UCSD-AML1 (cell line): ENCODE measurements around the gene UNC93A.
"Not testable (repeated sequence)": the region's sequence is repeated elsewhere in the genome, so short reads cannot be mapped to it uniquely, and the experiment has no call there.

Experiments
- DNase-seq: peaks from one replicate; lab custom pipeline; 2025; ENCODE audit not compliant: unreplicated experiment; lab: John Stamatoyannopoulos, UW

Gene UNC93A

DNA sequence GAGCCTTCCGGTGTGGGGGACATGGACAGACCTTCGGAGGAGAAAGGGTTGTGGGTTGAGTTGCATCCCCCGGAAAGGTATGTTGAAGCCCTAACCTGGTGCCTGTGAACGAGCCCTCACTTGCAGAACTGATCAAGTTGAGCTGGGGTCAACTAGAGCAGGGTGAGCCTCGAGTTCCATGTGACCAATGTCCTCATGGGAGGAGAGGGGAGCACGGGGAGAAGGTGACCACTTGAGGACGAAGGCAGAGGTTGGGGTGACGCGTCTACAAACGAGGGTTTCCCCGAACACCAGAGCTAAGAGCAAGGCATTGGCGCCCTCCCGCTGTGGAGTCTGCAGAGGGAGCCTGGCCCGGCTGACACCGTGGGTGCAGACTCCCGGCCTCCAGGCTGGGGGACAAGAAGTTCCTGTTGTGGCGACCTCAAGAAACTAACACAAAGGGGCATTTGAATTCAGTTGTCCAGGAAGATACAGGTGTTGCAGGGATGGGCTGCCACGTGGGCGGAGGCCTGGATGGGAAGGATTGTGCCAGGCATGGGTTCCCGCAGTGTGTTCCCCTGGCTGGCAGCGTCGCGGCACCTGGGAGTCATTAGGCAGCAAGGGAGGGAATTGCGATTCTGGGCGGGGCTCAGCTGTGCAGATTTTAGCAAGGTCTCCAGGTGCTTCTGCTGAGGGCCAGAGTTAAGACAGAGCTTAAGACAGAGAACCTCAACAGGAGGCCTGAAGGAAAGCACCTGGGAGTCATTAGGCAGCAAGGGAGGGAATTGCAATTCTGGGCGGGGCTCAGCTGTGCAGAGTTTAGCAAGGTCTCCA is 20.4 kb upstream of the UNC93A start:
- DNase-seq, result no peak

DNA sequence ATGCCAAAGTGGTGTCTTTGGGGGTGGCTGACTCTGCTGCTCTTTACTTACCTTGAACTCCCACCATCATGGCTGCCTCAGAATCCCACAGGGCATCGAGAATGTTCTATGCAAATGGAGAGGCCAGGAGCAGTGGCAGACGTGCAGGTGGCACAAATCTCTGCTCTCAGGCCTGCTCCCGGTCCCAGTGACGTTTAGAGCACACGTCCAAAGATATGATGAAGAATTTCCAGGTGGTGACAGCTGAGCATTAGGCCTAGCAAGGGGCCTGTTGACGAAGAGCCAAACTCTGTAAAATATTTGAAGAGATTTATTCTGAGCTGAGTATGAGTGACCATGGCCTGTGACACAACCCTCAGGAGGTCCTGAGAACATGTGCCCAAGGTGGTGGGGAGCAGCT is 19.0 kb upstream of the UNC93A start:
- no peak for DNase-seq

DNA sequence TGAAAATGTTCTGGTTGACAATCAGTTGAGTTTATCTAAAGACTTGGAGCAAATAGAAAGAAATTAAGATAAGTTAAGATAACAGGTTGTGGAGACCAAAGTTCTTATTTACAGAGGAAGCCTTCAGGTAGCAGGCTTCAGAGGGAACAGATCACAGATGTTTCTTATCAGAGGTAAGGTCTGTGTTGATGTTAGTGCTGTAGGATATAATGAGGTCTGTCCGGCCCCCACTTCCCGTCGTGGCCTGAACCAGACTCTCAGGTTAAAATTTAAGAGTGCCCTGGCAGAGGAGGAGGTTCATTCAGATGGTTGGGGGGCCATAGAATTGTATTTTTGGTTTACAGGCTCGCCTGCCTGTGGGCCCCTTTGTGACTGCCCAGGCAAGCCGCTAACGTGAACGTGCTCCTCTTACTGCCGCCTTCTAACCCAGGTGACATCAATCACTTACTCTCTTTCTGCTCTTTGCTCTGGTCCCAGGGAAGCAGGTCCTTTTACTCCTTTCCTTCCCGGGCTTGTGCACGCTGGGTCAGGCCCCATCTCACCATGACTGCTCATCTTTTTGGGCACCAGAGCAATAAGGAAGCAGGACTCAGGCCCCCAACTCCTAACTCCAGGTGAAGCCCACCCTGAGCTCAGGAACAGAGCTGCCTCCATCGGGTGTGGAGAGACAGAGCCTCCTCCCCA is 18.3 kb upstream of the UNC93A start:
- no peak for DNase-seq

DNA sequence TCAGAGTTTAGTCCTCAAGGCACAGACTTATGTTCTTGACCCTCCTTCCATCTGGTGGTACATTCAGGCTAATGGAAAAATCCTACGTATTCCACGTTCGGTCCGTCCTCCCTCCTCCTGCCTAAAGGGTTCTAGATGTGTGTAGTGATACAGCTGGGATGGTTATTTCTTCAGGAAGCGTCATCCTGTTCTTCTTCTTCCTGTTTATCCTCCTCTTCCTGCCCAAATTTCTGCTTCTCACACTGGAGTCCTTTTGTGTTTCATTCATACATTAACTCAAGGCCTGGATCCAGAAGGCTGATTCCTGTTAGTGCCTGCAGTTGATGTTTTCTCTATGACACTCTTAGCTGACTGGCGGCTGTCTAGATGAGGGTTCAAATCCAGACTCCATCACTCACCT is 16.8 kb upstream of the UNC93A start:
- no peak for DNase-seq

DNA sequence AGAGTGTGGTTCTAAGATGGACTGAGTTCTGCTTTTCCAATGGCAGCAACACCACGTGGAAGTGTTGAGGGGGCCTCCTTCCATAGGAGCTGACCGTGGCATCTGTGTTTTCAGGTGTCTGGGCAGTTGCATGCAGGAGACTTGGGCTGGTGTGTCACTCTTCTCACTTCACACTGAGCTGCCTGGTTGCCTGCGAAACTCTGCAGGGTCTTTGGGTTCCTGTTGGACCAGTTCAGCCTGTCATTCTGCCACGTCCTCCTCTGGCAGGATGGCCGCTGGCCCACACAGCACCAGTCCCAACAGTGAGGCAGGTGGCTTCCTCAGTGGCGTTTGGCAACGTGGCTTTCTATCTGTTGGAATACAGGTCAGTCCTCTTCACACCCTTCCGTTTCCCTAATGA is 16.1 kb upstream of the UNC93A start:
- no peak for DNase-seq

DNA sequence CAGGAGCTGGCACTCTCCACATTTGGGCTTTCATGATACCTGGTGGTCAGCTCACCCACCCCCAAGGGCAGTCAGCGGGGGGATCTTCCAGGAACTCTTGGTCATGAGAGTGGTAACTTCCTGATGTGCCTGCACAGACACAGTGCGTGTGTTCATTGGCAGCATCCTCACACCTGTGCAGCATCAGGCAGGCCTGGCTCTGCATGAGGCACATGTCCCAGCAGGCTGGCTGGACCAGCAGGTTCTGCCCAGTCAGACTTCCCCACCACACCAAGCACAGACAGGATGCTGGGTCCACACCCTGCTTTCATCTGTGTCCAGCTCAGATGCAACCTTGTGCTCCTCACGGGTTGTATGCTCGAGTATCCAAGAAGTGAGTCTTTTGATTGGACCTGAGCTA is 15.7 kb upstream of the UNC93A start:
- no peak for DNase-seq

DNA sequence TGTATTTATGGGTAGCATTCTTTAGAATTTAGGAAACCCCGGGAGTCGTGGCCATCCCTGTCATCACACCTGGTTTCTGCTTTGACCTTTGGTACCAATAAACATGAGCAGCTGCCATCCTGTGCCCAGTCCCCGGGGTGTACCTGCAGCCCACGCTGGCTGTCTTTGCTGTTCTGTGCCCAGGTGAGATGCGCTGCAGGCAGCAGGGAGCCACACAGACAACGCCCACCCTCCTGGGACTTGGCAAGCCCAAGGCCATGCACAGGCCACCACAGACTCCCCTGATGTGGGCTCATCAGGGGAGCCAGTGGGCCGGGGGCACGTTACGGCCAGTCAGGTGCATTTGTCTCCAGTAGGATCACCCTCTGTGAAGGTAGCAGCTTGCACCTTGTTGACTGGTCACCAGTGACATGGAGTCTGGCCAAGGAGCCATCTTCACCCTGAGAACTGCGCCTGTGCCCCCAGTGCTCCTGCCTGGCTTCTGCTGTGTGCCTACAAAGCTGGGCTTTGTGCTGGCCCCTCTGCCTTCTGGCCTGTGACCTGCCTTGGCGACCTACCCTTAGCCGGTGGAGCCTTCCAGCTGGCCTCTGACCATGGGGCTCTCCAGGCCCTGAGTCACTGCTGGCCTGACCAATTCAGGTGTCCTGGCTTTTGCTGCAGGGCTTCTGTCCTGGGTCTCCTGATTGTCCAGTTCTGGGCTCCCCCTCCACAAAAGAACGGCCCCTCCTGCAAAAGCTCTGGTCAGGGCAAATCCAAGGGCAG is 14.2 kb upstream of the UNC93A start:
- no peak for DNase-seq

DNA sequence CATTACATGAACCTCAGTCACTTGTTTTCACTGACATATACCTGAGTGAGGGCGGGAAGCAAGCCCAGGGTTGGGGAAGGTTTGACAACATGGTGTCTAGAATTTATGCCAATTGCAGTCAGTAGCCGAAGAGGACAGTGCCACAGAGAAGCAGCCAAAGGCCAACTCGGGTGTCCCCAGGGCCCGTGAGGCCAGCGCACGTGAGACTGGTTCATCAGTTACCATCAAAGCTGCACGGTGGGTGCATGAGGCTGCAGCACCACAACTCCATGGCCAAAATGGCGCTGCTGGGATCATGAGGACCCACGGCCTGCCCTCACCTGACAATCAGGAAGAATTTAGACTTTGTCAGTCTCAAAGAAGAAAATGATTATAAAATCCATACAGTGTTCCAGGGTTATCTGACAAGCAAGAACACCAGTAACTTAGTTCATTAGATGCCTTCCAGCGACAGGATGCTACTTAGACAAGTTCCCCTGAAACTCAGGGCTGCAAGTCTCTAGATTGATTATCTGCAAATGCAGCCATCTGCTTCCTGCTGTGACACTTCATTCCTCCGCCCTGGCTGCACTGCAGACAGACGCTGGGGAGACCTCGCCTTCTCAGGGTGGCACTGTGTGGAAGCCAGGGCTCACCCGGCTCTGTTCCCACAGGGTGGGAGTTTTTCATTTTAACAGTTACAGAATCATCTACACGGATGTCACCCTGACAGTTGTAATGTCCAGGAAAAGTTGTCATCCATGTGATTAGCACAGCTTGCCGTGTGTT is 12.8 kb upstream of the UNC93A start:
- not testable (repeated sequence) for DNase-seq

DNA sequence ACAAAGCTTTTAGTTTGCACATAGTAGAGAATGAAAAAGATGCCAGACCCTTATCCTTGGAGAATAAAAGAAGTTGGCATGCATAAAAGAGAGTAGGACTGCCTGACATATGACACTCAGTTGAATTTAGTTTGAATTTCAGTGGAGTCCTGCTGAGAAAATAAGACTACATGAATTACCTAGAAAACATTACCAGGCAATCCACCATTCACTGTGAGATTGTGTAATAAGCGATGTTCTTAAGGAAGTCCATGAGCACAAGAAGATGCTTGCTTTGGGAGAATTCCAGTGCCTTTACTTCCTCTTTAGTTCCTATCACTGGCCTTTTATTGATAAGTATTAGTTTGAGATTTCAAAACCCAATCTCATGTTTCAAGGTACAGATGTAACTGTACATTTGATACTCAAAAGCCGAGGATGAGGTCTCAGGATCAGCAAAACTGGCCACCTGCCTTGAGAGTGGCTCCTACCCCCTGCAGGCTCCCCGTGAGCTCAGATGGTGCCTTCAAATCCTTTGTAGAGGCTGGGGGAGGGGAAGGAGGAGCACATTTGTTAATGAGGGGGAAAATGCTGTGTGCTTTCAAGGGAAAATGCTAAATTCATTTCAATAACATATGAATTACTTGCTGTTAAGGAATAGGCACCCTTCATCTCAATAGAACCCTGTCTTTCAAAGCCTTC is 11.2 kb upstream of the UNC93A start:
- no peak for DNase-seq

DNA sequence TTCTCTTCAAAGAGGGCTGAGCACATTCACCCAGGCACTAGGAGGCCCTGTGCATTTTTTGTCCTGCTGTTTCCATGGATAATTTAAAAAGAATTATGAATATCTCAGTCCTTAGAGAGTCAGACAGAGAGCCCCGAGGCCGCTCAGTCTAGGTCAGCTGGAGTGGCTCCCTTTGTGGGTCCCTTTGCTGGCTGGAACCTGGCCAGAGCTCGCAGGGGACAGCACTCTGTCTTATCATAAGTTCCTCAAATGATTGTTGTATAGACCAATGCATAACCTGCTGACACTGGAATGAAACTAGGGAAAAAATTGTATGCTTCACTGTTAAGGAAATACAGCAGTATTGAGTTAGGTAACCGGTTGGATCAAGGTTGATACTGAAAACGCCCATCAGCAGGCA is 10.6 kb upstream of the UNC93A start:
- DNase-seq, result not testable (repeated sequence)

DNA sequence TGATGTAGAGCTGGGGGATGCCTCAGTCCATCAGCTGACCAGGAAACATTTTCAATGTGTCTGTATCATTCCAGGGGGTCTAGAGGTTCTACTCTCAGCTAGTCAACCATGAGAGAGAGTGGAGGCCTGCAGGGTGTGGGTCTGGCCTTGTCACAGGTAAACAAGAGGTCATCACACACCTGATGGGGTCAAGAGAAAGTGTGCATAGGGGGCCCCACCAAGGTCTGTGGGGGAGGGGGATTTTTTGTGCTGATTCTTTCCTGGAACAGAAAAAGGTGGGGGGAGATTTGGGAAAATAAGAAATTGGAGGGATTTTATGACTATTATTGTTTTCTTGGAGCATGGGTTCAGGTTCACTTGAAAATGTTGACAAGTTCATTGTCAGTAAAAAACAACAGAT is 8.9 kb upstream of the UNC93A start:
- no peak for DNase-seq

DNA sequence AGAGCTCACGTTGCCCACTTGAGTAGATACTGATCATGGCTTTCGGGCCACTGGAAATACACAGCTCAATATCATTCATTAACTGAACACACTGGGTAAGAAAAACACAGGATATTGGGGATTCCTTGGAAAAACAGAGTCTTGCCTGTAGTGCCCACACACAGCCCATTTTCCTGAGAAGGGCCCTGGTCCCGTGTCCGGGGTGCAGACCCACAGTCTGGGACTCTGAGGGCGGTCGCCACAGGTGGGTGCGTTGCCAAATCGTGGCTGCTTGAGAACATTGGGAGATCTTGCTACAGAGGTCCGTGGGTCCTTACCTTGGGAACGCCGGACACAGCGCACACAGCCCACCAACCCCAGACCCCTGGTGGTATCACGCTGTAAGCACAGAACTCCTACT is 6.5 kb upstream of the UNC93A start:
- not testable (repeated sequence) for DNase-seq

DNA sequence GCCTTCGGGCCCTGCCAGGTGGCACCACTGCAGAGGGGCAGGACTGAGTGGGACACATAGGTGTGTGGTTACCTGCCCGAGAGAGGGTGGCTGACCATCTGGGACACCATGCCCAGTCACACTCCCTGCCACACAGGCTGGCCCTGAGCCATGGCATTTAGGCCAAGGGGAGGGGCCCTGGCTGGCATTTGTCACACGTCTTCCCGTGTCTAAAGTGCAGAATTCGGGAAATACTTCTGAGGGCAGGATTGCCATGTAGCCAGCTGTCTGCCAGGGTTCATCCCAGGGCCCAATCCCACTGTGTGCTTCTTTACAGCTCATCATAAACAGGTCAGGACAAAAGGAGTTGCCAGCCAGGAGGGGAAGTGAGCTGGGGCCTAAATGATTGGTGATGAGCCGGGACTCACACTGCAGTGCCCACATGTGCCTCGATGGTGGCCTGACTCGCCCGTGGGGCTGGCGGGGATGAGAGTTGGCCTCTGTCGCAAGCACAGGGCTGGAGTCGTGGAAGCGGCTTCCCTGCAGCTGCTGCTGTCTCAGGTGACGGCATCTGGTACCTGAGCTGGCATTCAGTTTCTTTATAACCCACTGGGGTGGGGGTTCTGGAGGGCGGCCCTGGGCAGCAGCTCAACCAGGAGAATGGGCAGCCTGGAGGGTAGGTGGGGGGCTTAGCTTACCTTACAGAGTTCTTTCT is 5.9 kb upstream of the UNC93A start:
- DNase-seq, result no peak

DNA sequence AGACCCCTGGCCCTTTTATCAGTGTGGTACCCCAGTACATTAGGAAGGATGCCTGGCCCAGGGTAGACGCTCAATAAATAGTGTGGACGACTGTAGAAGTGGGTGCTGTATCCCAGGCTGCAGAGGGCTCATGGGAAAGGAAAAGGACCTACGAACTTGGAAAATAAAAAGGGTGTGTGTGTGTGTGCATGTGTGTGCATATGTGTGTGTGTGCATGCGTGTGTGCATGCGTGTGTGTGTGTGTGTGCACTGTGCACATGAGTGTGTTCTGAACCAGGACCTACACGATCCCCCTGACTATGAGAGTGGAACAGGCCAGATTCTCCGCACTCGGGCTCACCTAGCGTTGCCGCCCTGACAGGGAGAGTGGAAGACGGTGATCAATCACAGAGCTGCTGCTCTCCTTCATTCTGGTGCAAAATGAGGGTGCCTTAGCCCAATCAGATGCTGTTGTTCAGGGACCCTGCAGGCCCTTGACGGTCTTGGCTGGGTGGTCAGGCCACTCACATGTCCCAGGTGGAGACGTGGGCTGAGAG is 3.5 kb upstream of the UNC93A start:
- DNase-seq, result no peak

DNA sequence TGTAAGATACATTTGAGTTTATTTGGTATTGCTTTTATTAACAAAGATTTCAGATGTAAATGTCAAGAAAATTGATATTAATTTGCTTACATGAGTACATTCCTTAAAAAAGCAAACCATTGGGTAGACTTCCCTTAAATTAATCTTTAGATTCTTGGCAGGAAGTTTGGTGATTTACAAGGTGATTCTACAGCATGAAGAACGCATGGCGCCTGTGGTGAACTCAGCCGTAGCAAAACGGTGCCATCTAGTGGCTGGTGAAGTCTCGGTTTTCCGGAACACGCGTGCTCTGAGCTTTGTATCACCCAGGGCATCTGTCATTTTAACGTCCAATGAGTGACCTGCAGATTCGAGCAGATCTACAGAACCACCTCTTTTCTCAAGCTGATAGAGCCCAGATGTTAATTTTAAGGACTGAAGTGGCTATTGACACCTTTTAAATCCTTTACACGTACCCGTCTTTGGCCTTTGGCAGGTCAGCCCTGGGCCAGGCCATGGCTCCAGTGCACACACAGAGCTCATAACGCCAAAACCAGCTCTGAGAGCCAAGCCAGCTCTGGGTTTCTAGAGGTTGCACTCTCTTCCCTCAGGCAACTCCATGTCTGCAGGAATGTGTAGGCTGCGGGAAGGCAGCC is 2.4 kb upstream of the UNC93A start:
- not testable (repeated sequence) for DNase-seq

DNA sequence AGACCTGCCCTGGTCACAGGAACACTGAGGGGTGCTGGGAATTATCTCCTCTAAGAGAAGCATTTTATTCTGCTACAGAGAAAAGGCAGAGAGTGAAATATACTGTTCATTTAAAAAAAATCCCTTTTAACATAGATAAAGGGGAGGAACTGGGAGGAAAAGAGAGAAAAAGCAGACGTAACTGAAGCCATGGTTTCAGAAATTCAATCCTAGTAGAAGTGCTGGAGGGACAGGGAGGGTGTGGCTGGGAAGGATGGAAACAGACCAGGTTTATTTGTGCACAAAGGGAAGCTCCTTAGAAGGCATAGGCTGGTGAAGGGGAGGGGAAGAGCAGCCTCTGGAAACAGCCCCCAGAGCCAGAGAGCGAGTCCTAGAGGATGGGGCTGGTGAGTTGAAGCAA is 1.8 kb upstream of the UNC93A start:
- DNase-seq, result not testable (repeated sequence)

DNA sequence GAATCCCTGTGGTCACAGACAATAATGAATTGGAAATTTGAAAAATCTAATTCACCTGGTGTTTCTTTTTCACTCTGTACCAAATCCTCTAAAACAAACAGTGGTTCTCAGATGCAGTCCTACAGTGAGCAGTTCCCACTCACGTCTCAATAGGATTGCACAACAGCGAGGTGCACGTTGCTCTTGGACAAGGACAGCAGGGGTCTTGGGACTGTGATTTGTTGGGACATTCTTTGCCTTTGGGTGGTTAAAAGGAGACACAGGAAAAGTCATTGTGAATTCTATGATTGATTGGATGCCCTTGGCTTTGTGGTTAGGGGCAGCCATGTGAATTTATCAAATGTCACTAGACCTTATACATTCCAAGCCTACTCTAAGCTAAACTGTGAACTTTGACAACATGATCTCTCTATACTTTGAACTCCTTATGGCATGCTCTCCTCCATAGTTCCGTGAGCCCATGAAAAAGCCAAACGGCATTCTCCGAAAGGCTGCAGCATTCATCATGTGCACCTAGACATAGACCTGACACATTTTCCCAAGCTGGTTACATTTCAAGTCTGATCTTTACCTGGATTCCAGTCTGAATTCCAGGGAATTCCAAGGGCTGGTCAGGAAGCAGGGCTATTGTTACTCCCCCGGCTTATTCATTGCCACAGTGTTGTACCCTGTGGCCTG is 647 bp downstream of the UNC93A start:
- no peak for DNase-seq

DNA sequence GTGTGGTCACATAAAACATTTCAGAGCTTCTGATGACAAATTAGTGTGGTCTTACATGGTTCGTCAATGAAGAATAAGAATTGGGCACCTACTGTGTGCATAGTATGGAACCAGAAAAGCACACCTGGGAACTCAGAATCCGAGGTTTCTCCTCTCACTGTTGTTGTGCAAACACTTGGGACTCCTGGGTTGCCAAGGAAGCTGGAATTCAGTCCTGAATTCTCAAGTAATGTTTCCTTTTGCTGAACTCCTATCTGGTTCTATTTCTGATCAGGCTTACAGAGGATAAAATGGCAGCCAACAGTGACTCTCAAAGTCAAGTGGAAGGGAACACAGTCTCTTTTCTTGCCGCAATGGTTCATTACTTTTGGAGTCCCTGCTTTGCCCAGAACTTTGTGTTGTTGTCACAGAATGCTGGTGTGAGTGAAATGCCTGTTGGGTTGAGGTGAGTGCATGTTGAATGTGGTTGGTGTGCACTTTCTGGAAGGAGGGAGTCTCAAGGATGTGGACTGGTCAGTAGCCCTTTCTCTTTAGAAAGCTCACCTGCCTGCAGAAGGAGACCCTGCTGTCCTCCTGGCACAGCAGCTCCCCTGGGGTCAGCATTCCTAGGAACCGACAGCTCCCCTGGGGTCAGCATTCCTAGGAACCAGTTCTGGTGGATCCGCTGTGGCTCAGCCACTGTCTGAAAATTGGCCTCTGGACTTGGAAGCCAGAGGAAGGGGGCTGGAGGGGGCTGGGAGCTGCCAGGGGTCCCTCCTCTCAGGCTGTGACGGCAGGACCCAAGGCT is 1.4 kb downstream of the UNC93A start:
- no peak for DNase-seq
